GM20000 (cell line): ENCODE results near the gene SPDYE3.
"Not testable (repeated sequence)": the region's sequence is repeated elsewhere in the genome, so short reads cannot be mapped to it uniquely, and the experiment has no call there.

Experiments
- DNase-seq: peaks from one replicate; pipeline ENCODE4 v3.0.0; 2012; ENCODE audit warnings: low spot score
- CTCF ChIP-seq: IDR thresholded peaks from 2 replicates; pipeline ENCODE4 v1.5.1; 2012; ENCODE audit warnings: mild to moderate bottlenecking, control low read depth; ENCODE audit errors: extremely low read depth, missing control alignments

SPDYE3 gene

GRCh38 chr7:100349757-100350156 lies 42.3 kb downstream of the SPDYE3 start:
- no peak for DNase-seq
- no peak for TF ChIP-seq CTCF

GRCh38 chr7:100351657-100352058 lies 44.2 kb downstream of the SPDYE3 start:
- no peak for DNase-seq
- TF ChIP-seq CTCF: no peak

GRCh38 chr7:100352230-100352781 lies 44.8 kb downstream of the SPDYE3 start:
- DNase-seq: not testable (repeated sequence)

- DNase-seq: no peak
- no peak for TF ChIP-seq CTCF
Observed at GRCh38 chr7:100352984-100353684, 45.6 kb downstream of the SPDYE3 start.

GRCh38 chr7:100353685-100354330 lies 46.3 kb downstream of the SPDYE3 start:
- no peak for TF ChIP-seq CTCF
- DNase-seq: no peak

GRCh38 chr7:100356416-100357068 lies 49.0 kb downstream of the SPDYE3 start:
- TF ChIP-seq CTCF: no peak
- DNase-seq: no peak

- TF ChIP-seq CTCF: no peak
- DNase-seq: no peak
Observed at GRCh38 chr7:100357131-100357561, 49.6 kb downstream of the SPDYE3 start.
